Osteoblast (primary cell): ENCODE data around the gene CHST15. TPM values are rescaled to one million over a fixed set of nuclear protein-coding genes. Genes with fewer than 3 reads are reported as not detected.

Experiments used
- DNase-seq: peaks from one replicate; pipeline ENCODE4 v3.0.0; 2011; ENCODE audit warnings: low spot score, mixed read lengths; ENCODE audit not compliant: insufficient read length; ENCODE audit errors: missing footprints
- H2AFZ ChIP-seq: 2 replicates; pipeline ENCODE4 v1.6.0; 2011; ENCODE audit warnings: mild to moderate bottlenecking, low read length
- H3K27ac ChIP-seq: 2 replicates; pipeline ENCODE4 v1.5.1; 2011; ENCODE audit warnings: mild to moderate bottlenecking, low read depth, low read length, moderate library complexity
- H3K27me3 ChIP-seq: 2 replicates; pipeline ENCODE4 v1.6.0; 2012; ENCODE audit warnings: mild to moderate bottlenecking, control low read depth, inconsistent platforms, low read length, moderate library complexity; ENCODE audit not compliant: insufficient read depth
- H3K36me3 ChIP-seq: 2 replicates; pipeline ENCODE4 v1.5.1; 2011; ENCODE audit warnings: mild to moderate bottlenecking, low read length, control low read depth, moderate library complexity; ENCODE audit not compliant: insufficient read depth
- H3K4me1 ChIP-seq: 2 replicates; pipeline ENCODE4 v1.5.1; 2011; ENCODE audit warnings: mild to moderate bottlenecking, low read length, control low read depth, moderate library complexity; ENCODE audit not compliant: insufficient read depth
- H3K4me2 ChIP-seq: 2 replicates; pipeline ENCODE4 v1.6.0; 2011; ENCODE audit warnings: mild to moderate bottlenecking, low read length; ENCODE audit not compliant: insufficient read depth
- H3K4me3 ChIP-seq: fragments of 200-600 bp; sonication (generic); 3 replicates; pipeline ENCODE4 v1.5.1; 2012; ENCODE audit warnings: mild to moderate bottlenecking, low read length, inconsistent platforms; ENCODE audit not compliant: insufficient read depth
- H3K79me2 ChIP-seq: 2 replicates; pipeline ENCODE4 v1.6.0; 2012; ENCODE audit warnings: mild to moderate bottlenecking, low read length, control low read depth, inconsistent platforms; ENCODE audit not compliant: insufficient read depth
- H3K9me3 ChIP-seq: 2 replicates; pipeline ENCODE4 v1.5.1; 2011; ENCODE audit warnings: low read depth, low read length, control low read depth
- H4K20me1 ChIP-seq: 2 replicates; pipeline ENCODE4 v1.6.0; 2012; ENCODE audit warnings: mild to moderate bottlenecking, low read length, control low read depth; ENCODE audit not compliant: insufficient read depth
- total RNA-seq: library from RNA; depleted of rRNA; stranded (reverse); fragments of >200 nt; gene quantifications from 2 replicates; pipeline ENCODE4 v1.2.3, GENCODE V29; 2012
- TF ChIP-seq, protein P1 (sequence below): IDR thresholded peaks from 2 replicates; pipeline ENCODE4 v1.5.1; 2011; ENCODE audit warnings: mild to moderate bottlenecking, low read depth, low read length, moderate library complexity; ENCODE audit errors: extremely low read depth

CHST15 gene
- total RNA-seq, 1 donor, result 22.8 TPM

DNA sequence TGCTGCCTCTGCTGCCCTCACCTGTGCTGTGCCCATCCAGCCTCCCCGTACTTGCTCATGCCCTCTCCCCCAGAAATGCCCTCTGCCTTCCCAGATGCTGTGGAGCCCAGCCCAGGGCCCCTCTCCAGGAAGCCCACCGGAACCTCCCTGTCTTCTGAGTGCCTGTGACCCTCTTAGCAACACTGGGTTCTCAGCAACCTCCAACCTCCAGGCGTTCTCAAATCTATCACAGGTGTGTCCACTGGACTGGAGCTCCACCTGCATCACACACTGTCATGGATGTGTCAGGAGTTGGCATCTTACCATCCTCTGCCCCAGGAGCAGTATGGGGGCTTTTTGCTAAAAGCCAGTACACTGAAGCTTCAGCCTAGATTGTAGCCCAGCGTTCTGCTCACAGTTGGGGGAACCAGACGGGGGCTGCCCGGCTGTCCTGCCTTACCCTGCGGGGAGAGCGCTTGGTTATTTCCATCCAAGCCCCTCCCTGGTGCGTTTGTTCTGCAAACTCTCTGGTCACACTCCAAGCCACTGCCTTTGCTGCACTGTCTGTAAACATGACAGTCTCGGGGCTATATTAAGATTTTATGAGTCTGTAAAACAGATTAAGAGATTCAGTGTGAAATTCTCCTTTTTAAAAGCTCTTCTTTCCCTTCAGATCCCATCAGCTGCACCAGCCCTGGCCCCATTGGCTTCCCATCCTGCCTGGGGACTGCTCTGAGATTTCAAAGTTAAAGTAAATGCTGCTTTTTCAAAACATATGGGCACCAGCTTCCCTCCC lies 130.5 kb downstream of the CHST15 start:
- H3K27ac ChIP-seq, result no peak overlapping the region
- no peak overlapping the region for H3K4me3 ChIP-seq
- DNase-seq, result no peak
- no peaks in the 10 kb centered on the region for H3K79me2 ChIP-seq
- H2AFZ ChIP-seq, result no peak overlapping the region
- H3K4me1 ChIP-seq, result no peaks in the 10 kb centered on the region
- no peaks in the 10 kb centered on the region for H4K20me1 ChIP-seq
- no peaks in the 10 kb centered on the region for H3K9me3 ChIP-seq
- TF ChIP-seq, protein P1, sequence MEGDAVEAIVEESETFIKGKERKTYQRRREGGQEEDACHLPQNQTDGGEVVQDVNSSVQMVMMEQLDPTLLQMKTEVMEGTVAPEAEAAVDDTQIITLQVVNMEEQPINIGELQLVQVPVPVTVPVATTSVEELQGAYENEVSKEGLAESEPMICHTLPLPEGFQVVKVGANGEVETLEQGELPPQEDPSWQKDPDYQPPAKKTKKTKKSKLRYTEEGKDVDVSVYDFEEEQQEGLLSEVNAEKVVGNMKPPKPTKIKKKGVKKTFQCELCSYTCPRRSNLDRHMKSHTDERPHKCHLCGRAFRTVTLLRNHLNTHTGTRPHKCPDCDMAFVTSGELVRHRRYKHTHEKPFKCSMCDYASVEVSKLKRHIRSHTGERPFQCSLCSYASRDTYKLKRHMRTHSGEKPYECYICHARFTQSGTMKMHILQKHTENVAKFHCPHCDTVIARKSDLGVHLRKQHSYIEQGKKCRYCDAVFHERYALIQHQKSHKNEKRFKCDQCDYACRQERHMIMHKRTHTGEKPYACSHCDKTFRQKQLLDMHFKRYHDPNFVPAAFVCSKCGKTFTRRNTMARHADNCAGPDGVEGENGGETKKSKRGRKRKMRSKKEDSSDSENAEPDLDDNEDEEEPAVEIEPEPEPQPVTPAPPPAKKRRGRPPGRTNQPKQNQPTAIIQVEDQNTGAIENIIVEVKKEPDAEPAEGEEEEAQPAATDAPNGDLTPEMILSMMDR, result no peak
- peaks cover 11% of the 10 kb centered on the region for H3K27me3 ChIP-seq
- H3K36me3 ChIP-seq, result no peaks in the 10 kb centered on the region
- no peak overlapping the region for H3K4me2 ChIP-seq

GRCh38 chr10:123958241-123958640 lies 135.2 kb downstream of the CHST15 start:
- Histone ChIP-seq H3K4me3 (no peak overlapping the region), H4K20me1 (no peaks in the 10 kb centered on the region), H3K27me3 (peaks cover 8% of the 10 kb centered on the region), H3K4me1 (no peaks in the 10 kb centered on the region), H3K79me2 (no peaks in the 10 kb centered on the region), H3K36me3 (no peaks in the 10 kb centered on the region), H3K9me3 (no peaks in the 10 kb centered on the region), H3K27ac (no peak overlapping the region), H3K4me2 (no peak overlapping the region), H2AFZ (no peak overlapping the region)
- DNase-seq, result no peak
- TF ChIP-seq, protein P1, result no peak

Other genes with a start within 250 kb of the CHST15 start
- under 0.01 and 0.36 TPM in 2 replicates for gene CPXM2, start 201.8 kb downstream of the CHST15 start, total RNA-seq